Effector memory CD4-positive, alpha-beta T cell (primary cell): ENCODE measurements around the gene RAB20.
A peak's percentile ranks its signal among the peaks of the same experiment; 100 is the strongest.
"Not testable (repeated sequence)": the region's sequence is repeated elsewhere in the genome, so short reads cannot be mapped to it uniquely, and the experiment has no call there.

ENCODE experiments used
- DNase-seq, 3 donors: peaks; one replicate each; pipeline ENCODE4 v3.0.0-alpha.2; 2020
- H3K27ac ChIP-seq: 2 replicates; pipeline ENCODE4 v1.7.0; 2013; ENCODE audit warnings: mild to moderate bottlenecking, low read length, moderate library complexity; ENCODE audit not compliant: insufficient read depth, poor library complexity, severe bottlenecking
- H3K27me3 ChIP-seq: replicated peaks from 2 replicates; pipeline ENCODE4 v1.7.0; 2013; ENCODE audit warnings: mild to moderate bottlenecking, low read length; ENCODE audit not compliant: insufficient read depth, control insufficient read depth, poor library complexity, severe bottlenecking
- H3K36me3 ChIP-seq: 2 replicates; pipeline ENCODE4 v1.7.0; 2013; ENCODE audit warnings: mild to moderate bottlenecking, low read length, moderate library complexity; ENCODE audit not compliant: control insufficient read depth, insufficient read depth
- H3K4me1 ChIP-seq: 2 replicates; pipeline ENCODE4 v1.7.0; 2013; ENCODE audit warnings: low read length, mild to moderate bottlenecking; ENCODE audit not compliant: control insufficient read depth, insufficient read depth, poor library complexity, severe bottlenecking
- H3K4me3 ChIP-seq: 2 replicates; pipeline ENCODE4 v1.7.0; 2013; ENCODE audit warnings: low read length, low read depth, mild to moderate bottlenecking; ENCODE audit not compliant: insufficient read depth, poor library complexity, severe bottlenecking
- H3K9me3 ChIP-seq: 2 replicates; pipeline ENCODE4 v1.7.0; 2013; ENCODE audit warnings: mild to moderate bottlenecking, low read length, moderate library complexity; ENCODE audit not compliant: control insufficient read depth
- total RNA-seq, 3 donors: gene quantifications; one replicate each; lab custom pipeline; 2026; lab: John Stamatoyannopoulos, UW

The RAB20 gene
- 1.2 to 2.1 (median 1.5) reads per million in 3 donors for total RNA-seq

- peak within 1 kb of the TSS; percentile 86 for H3K4me3 ChIP-seq
- H3K27me3 ChIP-seq, result no peaks in the 10 kb centered on the region
- peak; percentile 19 to 46 (median 43) for DNase-seq
- peak within 1 kb of the TSS; percentile 26 for H3K27ac ChIP-seq
- peaks cover 5% of the 10 kb centered on the region for H3K4me1 ChIP-seq
- H3K9me3 ChIP-seq, result no peaks in the 10 kb centered on the region
- H3K36me3 ChIP-seq, result no peaks in the 10 kb centered on the region
These were observed at the start of gene RAB20 for GRCh38 chr13:110561344-110562035. Gene RAB20 (minus strand): TSS chr13:110561722. CDS start chr13:110561519, 203 bp downstream.

DNA sequence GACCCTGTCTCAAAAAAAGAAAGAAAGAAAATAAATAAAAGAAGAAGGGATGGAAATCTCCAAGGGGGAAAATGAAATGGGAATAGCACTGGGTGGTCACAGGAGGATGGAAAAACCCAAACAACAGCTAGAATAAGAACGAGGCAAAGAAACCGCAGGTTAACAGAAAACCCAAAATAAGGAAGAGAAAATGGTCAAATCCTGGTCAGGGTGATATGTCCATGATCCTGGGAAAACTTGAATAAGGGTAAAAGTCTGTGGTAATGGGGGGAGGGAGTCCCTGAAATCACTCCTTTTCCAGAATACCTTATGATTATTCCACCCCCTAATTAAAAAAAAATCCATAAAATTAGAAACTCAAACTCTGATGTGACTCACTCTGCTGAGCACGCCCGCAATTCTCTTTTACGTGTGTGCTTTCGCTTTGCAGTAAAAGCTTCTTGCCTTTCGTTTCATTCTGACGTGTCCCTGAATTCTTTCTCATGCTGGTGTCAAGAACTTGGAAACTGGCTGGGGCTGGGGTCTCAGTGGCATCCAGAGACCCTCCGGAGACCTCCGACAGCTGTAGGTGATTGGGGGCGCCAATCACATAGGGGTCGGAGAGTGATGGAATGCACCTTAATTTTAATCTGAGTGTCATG, 49.6 kb upstream of the RAB20 start:
- Histone ChIP-seq H3K4me1 (no peaks in the 10 kb centered on the region), H3K9me3 (no peaks in the 10 kb centered on the region), H3K27me3 (no peaks in the 10 kb centered on the region), H3K27ac (no peak overlapping the region), H3K4me3 (no peak overlapping the region), H3K36me3 (no peaks in the 10 kb centered on the region)
- no peak for DNase-seq

GRCh38 chr13:110607675-110608224, 46.2 kb upstream of the RAB20 start:
- H3K27ac ChIP-seq, result no peak overlapping the region

GRCh38 chr13:110606281-110606680, 44.8 kb upstream of the RAB20 start:
- not testable (repeated sequence) for DNase-seq

More at GRCh38 chr13:110607675-110608224, 46.2 kb upstream of the RAB20 start:
- Histone ChIP-seq H3K9me3 (no peaks in the 10 kb centered on the region), H3K4me1 (no peaks in the 10 kb centered on the region), H3K4me3 (no peak overlapping the region), H3K36me3 (no peaks in the 10 kb centered on the region), H3K27me3 (no peaks in the 10 kb centered on the region)
- no peak for DNase-seq

GRCh38 chr13:110605132-110605531, 43.6 kb upstream of the RAB20 start:
- no peak for DNase-seq
- no peak overlapping the region for H3K27ac ChIP-seq
- H3K36me3 ChIP-seq, result no peaks in the 10 kb centered on the region
- no peak overlapping the region for H3K4me3 ChIP-seq
- no peaks in the 10 kb centered on the region for H3K4me1 ChIP-seq
- H3K9me3 ChIP-seq, result no peaks in the 10 kb centered on the region
- no peaks in the 10 kb centered on the region for H3K27me3 ChIP-seq

More at GRCh38 chr13:110606281-110606680, 44.8 kb upstream of the RAB20 start:
- H3K9me3 ChIP-seq, H3K27ac ChIP-seq, H3K4me1 ChIP-seq, H3K4me3 ChIP-seq, H3K27me3 ChIP-seq, H3K36me3 ChIP-seq: not testable (repeated sequence)

- no peaks in the 10 kb centered on the region for H3K36me3 ChIP-seq
- H3K27ac ChIP-seq, result no peak overlapping the region
- DNase-seq, result no peak
- no peaks in the 10 kb centered on the region for H3K27me3 ChIP-seq
- H3K4me1 ChIP-seq, result no peaks in the 10 kb centered on the region
- H3K9me3 ChIP-seq, result no peaks in the 10 kb centered on the region
- no peak overlapping the region for H3K4me3 ChIP-seq
These were observed 39.5 kb upstream of the RAB20 start for GRCh38 chr13:110600980-110601379.

GRCh38 chr13:110600261-110600819, 38.8 kb upstream of the RAB20 start:
- H3K4me1 ChIP-seq, result no peaks in the 10 kb centered on the region
- H3K9me3 ChIP-seq, result no peaks in the 10 kb centered on the region
- no peak for DNase-seq
- no peak overlapping the region for H3K4me3 ChIP-seq
- no peaks in the 10 kb centered on the region for H3K27me3 ChIP-seq
- no peak overlapping the region for H3K27ac ChIP-seq
- H3K36me3 ChIP-seq, result no peaks in the 10 kb centered on the region

GRCh38 chr13:110597041-110597689, 35.6 kb upstream of the RAB20 start:
- H3K27ac ChIP-seq, result no peak overlapping the region
- H3K36me3 ChIP-seq, result no peaks in the 10 kb centered on the region
- H3K4me1 ChIP-seq, result no peaks in the 10 kb centered on the region
- no peaks in the 10 kb centered on the region for H3K27me3 ChIP-seq
- no peak for DNase-seq
- no peaks in the 10 kb centered on the region for H3K9me3 ChIP-seq
- H3K4me3 ChIP-seq, result no peak overlapping the region

DNA sequence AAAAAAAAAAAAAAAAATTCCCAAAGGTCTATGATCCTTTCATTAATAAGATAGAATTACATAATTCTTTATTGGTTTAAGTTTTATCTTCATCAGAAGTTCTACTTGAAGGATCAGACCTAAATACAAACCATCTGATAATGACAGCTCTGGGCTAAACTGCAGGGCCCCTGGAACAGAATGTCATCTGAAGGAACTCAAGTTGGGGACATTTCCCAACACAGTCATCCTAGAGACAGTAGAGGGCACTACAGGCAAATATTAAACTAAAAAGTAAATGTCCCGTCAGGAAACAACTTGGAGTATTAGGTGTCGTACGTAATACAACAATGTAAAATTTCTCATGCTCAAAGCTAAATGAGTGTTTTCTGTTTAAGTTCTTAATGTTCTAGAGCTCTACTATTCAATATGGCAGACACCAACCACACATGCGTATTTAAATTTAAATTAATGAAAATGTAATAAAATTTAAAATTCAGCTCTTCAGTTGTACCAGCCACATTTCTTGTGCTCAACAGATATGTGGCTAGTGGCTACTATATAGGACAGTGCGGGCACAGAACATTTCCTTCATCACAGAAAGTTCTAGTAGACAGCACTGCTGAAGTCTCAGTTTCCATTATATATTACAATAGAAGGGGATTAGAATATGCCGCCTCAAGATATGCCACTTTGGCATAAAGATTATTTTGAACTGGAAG, 32.1 kb upstream of the RAB20 start:
- no peak overlapping the region for H3K27ac ChIP-seq
- no peaks in the 10 kb centered on the region for H3K9me3 ChIP-seq
- no peaks in the 10 kb centered on the region for H3K36me3 ChIP-seq
- no peak overlapping the region for H3K4me3 ChIP-seq
- DNase-seq, result no peak
- no peaks in the 10 kb centered on the region for H3K27me3 ChIP-seq
- no peaks in the 10 kb centered on the region for H3K4me1 ChIP-seq
